GM21447 (cell line): ENCODE data around the gene GRIN3A.
A peak's percentile ranks its signal among the peaks of the same experiment; 100 is the strongest.

Experiments used
- ATAC-seq: cut with Tn5 transposase; IDR thresholded peaks from one replicate; pipeline ENCODE4 v1.9.1; 2021; ENCODE audit not compliant: unreplicated experiment

Gene GRIN3A

DNA sequence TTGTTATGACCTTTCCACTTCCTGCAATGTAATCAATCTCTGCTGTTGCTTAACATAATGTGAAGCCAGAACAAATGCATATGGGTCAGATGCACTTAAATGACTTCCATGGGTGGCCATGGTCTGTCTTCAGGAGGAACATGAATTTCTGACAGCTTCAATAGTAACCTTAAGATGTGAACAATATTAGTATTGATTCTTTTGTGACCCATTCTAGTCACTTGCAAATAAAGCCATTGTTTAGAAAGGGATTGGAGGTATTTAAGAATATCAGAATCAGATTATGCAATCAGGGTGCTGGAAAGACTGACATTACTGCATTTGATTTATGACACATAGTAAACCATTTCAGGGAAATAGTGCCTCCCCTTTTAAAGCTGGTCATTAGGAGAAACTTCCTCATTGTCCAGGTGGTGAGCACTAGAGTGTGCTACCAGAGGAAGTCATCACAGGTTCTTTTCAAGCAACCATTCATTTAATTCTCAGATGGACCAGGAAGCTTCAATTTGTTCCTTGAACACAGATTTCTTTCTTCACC is 32.1 kb downstream of the GRIN3A start:
- ATAC-seq = no peak

GRCh38 chr9:101705135-101705661 is 33.2 kb downstream of the GRIN3A start:
- ATAC-seq = peak; percentile 70

GRCh38 chr9:101702257-101702656 is 36.2 kb downstream of the GRIN3A start:
- ATAC-seq = no peak

GRCh38 chr9:101693546-101694336 is 44.7 kb downstream of the GRIN3A start:
- no peak for ATAC-seq

GRCh38 chr9:101691657-101692056 is 46.8 kb downstream of the GRIN3A start:
- ATAC-seq = no peak

DNA sequence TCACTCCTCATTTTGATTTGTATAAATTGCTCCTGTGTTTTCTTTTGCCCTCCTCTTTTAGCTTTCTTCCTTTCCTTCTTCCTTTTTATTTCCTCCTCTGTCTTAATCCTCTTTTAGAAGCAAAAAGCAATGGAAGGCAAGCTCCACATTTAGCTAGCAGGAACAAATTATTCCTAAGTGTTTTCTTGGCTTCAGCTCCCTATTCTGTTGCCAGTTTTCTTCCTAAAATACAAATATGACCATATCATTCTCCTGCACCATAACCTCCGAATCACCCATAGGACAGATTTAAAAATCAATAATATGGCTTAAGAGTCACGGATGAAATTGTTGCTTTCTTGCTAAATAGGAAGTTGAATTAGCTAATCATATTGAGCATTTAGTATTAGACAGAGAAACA is 49.4 kb downstream of the GRIN3A start:
- ATAC-seq = no peak

GRCh38 chr9:101684665-101685064 is 53.8 kb downstream of the GRIN3A start:
- ATAC-seq = no peak

- ATAC-seq = no peak
Observed at GRCh38 chr9:101683236-101683635, 55.2 kb downstream of the GRIN3A start.

DNA sequence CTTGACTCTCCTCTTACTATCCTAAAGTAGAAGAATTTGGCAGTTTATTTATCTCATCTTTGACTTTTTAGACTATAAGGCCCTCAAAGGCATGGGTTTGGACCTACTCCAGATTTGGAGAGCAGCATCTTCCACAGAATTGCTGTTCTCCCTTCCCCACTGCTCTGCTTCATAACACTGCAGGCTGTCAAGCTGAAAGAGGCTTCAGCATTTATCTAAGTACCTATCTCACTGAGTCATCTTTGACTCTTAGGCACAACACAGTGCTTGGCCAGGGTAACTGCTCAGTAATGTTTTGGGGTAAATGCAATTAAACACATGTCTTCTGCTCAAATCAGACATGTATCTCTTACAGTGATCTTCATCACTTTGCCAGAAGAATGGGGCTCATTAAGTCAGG is 60.6 kb downstream of the GRIN3A start:
- ATAC-seq = no peak

GRCh38 chr9:101675341-101675740 is 63.1 kb downstream of the GRIN3A start:
- ATAC-seq = no peak

- ATAC-seq = no peak
Observed at GRCh38 chr9:101674165-101674564, 64.3 kb downstream of the GRIN3A start.

DNA sequence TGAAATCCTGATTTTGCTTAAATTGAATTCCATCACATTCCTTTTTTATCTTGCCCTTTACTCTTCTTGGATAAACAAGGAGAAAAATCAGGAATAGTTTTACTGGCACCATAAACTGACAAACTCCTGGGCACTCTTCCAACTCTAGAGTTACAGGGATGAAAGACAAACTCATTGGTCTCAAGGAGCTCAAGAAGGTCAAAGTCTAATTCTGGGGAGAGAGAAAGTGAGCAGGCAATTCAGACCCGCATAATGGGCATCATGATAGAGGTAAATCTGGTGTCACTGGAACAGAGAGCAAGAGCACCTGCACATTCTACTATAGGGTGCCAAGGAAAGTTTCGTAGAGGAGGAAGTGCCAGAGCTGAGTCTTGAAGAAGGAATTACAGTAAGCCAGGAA is 64.8 kb downstream of the GRIN3A start:
- no peak for ATAC-seq

GRCh38 chr9:101671567-101671966 is 66.9 kb downstream of the GRIN3A start:
- ATAC-seq = no peak

GRCh38 chr9:101668421-101668820 is 70.0 kb downstream of the GRIN3A start:
- no peak for ATAC-seq

DNA sequence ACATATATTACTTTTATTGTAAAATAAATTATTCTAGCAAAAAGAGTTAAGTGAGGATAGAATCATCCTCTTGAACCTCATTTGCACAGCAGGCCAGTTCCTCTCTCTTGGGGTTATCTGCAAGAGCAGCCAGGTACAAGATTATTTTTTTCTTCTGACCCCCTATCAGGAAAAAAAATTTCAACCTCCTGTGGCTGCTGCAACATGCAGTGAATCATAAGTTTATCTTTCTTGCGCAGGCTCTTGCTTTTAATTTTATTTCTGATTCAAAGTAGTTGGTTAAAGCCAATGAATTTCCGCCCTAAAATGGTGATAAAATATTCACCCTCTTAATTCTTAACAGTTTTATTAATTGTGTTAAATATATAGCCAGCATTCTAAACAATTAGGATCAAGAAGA is 74.0 kb downstream of the GRIN3A start:
- no peak for ATAC-seq

DNA sequence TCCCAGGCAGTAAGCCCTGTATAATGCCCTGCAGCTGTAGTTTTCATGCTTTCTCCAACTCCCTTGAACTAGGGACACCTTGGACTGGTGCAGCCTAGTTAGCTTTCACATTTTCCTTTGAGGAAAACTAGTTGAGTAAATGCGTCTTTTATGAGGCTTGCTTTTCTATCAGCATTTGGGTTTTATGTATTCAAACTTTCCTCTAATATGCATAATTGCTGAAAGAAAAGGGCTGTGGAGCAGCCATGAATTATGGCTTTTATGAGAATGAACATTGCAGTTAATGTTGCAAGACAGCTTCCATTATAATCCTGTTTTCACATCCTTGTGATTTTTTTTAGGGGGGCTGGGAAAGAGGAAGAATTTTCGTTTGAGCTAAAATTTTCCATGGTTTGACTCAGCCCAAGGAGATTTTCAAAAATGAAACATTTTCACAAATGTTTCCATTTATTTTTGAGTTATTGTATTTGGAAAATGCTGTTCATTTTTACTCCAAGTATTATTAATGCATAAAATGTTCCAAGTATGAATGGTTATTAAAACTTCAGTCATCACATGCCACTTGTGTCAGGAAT is 85.8 kb downstream of the GRIN3A start:
- ATAC-seq = no peak

DNA sequence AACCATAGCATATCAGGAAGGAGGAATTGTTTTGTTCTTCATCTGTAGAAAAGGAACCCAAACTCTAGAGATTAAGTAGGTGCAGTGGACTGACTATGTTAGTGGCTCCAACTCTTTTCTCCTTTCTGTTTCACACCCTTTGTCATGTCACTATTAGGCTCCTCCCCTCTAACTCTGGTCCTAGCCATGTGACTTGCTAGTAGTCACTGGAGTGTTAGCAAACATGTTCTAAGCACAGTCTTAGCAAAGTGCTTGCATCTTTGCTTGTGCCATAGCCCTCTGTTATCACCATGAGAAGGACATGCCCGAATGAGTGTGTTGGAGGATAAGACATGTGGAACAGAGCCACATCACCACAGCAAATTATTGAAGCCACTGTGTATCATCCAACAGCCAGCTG is 88.3 kb downstream of the GRIN3A start:
- no peak for ATAC-seq

- ATAC-seq = no peak
Observed at GRCh38 chr9:101648493-101648892, 90.0 kb downstream of the GRIN3A start.

DNA sequence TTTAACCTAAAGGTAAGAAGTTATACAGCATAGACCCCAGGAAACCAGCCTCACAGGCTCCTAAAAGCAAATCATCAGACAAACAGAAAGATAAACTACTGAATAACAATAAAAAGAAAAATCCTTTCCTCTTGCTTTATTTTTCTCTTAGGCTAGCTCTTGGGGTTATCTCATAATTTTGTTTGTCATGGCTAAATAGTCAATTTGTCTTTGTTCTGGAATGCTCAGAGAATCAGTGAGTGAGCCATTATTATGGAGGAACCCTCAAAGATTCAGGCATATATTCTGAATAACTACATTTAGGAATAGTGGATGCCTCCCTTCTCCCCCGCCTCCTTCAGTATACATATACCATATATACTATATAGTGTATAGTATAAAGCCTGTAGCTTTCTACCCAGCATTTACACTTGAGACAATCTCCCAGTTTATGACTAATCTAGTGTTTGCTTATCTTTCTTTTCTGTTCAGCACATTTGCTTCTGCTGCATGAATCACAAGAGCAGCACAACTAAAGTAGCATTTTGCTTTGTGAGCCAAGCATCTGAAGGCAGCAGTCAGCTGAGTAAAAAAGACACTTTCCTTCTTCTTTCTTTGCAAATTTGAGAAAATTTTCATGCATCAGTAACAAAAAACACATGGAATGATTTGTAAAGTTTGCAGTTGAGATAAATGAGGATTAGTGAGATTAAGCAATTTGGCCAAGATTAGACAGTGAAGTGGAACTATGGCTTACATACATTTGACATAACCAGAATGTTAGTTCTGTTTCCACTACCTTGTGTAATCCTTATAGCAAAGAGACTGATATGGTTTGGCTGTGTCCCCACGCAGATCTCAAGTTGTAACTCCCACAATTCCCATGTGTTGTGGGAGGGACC is 98.4 kb downstream of the GRIN3A start:
- ATAC-seq = no peak

DNA sequence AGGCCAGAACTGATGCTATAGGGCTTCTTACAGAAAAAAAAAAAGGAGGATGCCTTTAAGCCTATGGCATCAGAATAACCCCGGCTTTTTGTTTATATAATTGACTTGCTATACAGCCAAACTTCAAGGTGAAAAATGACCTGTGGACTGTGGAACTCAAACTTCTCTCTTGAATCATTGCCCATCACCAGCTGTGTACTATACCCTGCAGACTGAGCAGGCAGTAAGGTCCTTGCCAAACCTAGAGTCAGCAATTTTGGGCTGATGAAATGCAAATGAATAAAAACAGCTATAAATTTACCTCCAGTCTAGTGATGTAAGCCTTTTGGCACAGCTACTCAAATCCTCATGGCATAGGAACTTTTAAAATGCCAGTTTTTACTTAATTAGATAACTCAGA is 99.1 kb downstream of the GRIN3A start:
- no peak for ATAC-seq

- ATAC-seq = no peak
Observed at GRCh38 chr9:101636247-101636646, 102.2 kb downstream of the GRIN3A start.
